ENCODE results near the gene IRF1. TPM values are rescaled to one million over a fixed set of nuclear protein-coding genes. Genes with fewer than 3 reads are reported as not detected.
"Not testable (repeated sequence)": the region's sequence is repeated elsewhere in the genome, so short reads cannot be mapped to it uniquely, and the experiment has no call there.

The IRF1 gene
- total RNA-seq, 5 donors from 2014 or later (not counting 1 experiment from before 2014, with no cell fraction given), result 167 to 859 (median 252) TPM

DNA sequence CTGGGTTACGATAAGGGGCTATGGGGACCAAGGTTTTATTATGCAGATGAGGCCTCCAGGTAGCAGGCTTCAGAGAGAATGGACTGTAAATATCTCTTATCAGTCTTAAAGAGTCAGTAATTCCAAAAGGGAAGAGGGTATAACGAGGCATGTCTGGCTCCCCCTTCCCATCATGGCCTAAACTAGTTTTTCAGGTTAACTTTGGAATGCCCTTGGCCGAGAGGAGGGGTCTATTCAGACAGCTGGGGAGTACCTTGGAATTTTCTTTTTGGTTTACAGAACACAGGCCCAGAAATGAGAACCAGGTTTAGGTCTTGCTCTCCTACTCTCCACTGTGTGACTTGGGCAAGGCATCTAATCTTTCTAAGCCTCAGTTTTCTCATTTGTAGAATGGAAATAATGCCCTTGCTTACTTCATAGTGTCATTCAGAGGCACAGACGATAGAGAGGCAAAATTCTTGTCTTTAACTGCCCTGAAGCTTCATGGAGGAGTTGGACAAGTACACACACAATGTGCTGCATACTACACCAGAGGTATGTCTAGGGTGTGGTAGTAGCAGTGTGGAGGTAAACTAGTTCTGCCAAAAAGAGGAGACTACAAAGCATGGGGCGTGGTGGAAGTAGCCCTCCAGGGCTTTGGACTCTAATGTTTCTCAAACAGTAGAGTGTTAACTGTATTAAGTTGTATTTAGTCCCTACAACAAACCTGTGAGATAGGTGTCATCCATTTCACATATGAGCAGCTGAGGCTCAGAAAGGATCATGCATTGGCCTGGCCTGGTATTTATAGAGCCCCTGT, 45.5 kb downstream of the IRF1 start:
- POLR2A ChIA-PET, result interaction anchor here in 1 of 2 donors (0.5 kb wide), 1 partner anchor 34 kb away, joined by 3 read pairs; no protein-coding TSS in a partner anchor
- Histone ChIP-seq H3K27ac (ENCODE audit: low read length) (peak overlapping the region; percentile 26), H3K27me3 (replicated peaks in 1 of 2; ENCODE audit: control insufficient read depth in 2 of 2, extremely low read depth in 1 of 2, insufficient read depth in 2 of 2, low read length in 1 of 2) (no peaks in the 10 kb centered on the region), H3K4me3 (ENCODE audit: control insufficient read depth in 1 of 2, extremely low read depth in 1 of 2, low read length in 1 of 2) (no peak overlapping the region), H3K9me3 (no peaks in the 10 kb centered on the region), H3K4me1 (ENCODE audit: control insufficient read depth in 1 of 2, extremely low read depth in 1 of 2, insufficient read depth in 2 of 2, low read length in 2 of 2) (peaks cover 12 to 82% of the 10 kb centered on the region in 2 experiments), H3K36me3 (ENCODE audit: control insufficient read depth in 2 of 2, extremely low read depth in 1 of 2, insufficient read depth in 1 of 2, low read length in 1 of 2) (peaks cover 3 to 37% of the 10 kb centered on the region in 2 donors)
- Mint-ChIP-seq H3K27ac (peak overlapping the region; percentile 73 to 80), H3K4me3 (no peak overlapping the region), H3K9me3 (no peaks in the 10 kb centered on the region), H3K36me3 (peaks cover 41% of the 10 kb centered on the region), H3K4me1 (peaks cover 86 to 94% (median 87%) of the 10 kb centered on the region in 3 donors), H3K27me3 (no peaks in the 10 kb centered on the region)
- ATAC-seq (replicated peaks in 1 of 4) (no peak), DNase-seq (no peak)
- CTCF ChIA-PET, result no interaction called here
- WGBS (ENCODE audit: insufficient coverage), result 100% methylated on average over 1 of the region's 5 CpGs

- H3K36me3 ChIP-seq (ENCODE audit: control insufficient read depth in 2 of 2, extremely low read depth in 1 of 2, insufficient read depth in 1 of 2, low read length in 1 of 2), result peaks cover 0 to 28% of the 10 kb centered on the region in 2 donors
- no peak overlapping the region for H3K4me3 ChIP-seq (ENCODE audit: control insufficient read depth in 1 of 2, extremely low read depth in 1 of 2, low read length in 1 of 2)
- H3K27ac Mint-ChIP-seq, result peak overlapping the region; percentile 73 to 80
- ChIA-PET POLR2A (no interaction called here), CTCF (no interaction called here)
- no peaks in the 10 kb centered on the region for H3K9me3 ChIP-seq
- WGBS (ENCODE audit: insufficient coverage), result 76% methylated on average over 5 of the region's 7 CpGs
- H3K4me1 Mint-ChIP-seq, result peaks cover 93 to 98% (median 95%) of the 10 kb centered on the region in 3 donors
- peaks cover 33% of the 10 kb centered on the region for H3K36me3 Mint-ChIP-seq
- no peaks in the 10 kb centered on the region for H3K27me3 ChIP-seq (replicated peaks in 1 of 2; ENCODE audit: control insufficient read depth in 2 of 2, extremely low read depth in 1 of 2, insufficient read depth in 2 of 2, low read length in 1 of 2)
- ATAC-seq (replicated peaks in 1 of 4), result peak in 2 of 4 experiments; percentile 28
- no peak overlapping the region for H3K27ac ChIP-seq (ENCODE audit: low read length)
- DNase-seq, result no peak
- no peak overlapping the region for H3K4me3 Mint-ChIP-seq
- no peaks in the 10 kb centered on the region for H3K9me3 Mint-ChIP-seq
- H3K4me1 ChIP-seq (ENCODE audit: control insufficient read depth in 1 of 2, extremely low read depth in 1 of 2, insufficient read depth in 2 of 2, low read length in 2 of 2), result peaks cover 20 to 82% of the 10 kb centered on the region in 2 experiments
- H3K27me3 Mint-ChIP-seq, result no peaks in the 10 kb centered on the region
These were observed 46.5 kb downstream of the IRF1 start for GRCh38 chr5:132444061-132444460.

DNA sequence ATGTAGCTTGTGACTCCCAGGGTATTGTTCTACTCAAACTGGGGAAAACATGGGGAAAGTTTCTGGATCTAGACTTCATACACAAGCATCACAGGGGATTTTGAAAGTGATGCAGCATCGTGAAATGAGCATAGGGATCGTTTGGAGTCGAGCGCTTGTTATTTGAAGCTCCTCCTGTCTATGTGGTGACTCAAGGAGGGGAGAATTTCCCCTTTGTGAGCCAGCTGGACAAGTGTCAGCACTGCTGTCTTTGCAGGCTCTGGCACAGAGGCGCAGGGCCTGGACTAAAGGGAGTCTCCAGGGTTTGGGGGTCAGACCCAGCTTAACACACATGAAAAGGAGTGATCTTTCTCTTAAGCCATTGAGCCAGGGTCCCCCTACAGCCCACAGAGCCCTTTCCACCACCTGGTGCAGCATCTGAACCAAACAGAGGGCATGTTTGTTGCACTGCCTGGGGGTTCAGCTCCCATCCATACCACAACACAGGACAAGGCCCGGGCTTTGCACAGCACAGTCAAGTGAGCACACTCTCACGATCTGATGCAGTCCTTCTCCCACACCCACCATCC, 51.0 kb downstream of the IRF1 start:
- peaks cover 88 to 96% (median 93%) of the 10 kb centered on the region in 3 donors for H3K4me1 Mint-ChIP-seq

GRCh38 chr5:132438917-132439316, 51.7 kb downstream of the IRF1 start:
- Histone ChIP-seq H3K27ac (ENCODE audit: low read length) (peak overlapping the region; percentile 58), H3K4me3 (ENCODE audit: control insufficient read depth in 1 of 2, extremely low read depth in 1 of 2, low read length in 1 of 2) (no peak overlapping the region), H3K9me3 (no peaks in the 10 kb centered on the region), H3K36me3 (ENCODE audit: control insufficient read depth in 2 of 2, extremely low read depth in 1 of 2, insufficient read depth in 1 of 2, low read length in 1 of 2) (peaks cover 0 to 11% of the 10 kb centered on the region in 2 donors), H3K4me1 (ENCODE audit: control insufficient read depth in 1 of 2, extremely low read depth in 1 of 2, insufficient read depth in 2 of 2, low read length in 2 of 2) (peaks cover 36 to 88% of the 10 kb centered on the region in 2 experiments), H3K27me3 (replicated peaks in 1 of 2; ENCODE audit: control insufficient read depth in 2 of 2, extremely low read depth in 1 of 2, insufficient read depth in 2 of 2, low read length in 1 of 2) (no peaks in the 10 kb centered on the region)
- H3K4me1 Mint-ChIP-seq, result peaks cover 88 to 96% (median 93%) of the 10 kb centered on the region in 3 donors
- H3K4me3 Mint-ChIP-seq, result peak overlapping the region in 2 of 3 donors; percentile 34
- peak overlapping the region; percentile 91 to 93 for H3K27ac Mint-ChIP-seq
- H3K36me3 Mint-ChIP-seq, result peaks cover 29% of the 10 kb centered on the region
- ChIA-PET POLR2A (interaction anchor here (0.8 to 2.3 kb wide), 3 partner anchors 8 to 52 kb away, joined by 3 to 16 read pairs (median 3); partner anchors contain the start of gene IRF1 (in 1 of the 2)), CTCF (interaction anchor here (0.5 to 3.4 kb wide), 10 partner anchors 8 to 52 kb away, joined by 3 to 17 read pairs (median 4); partner anchors contain the start of gene IRF1 (in 1 of the 2))
- WGBS (ENCODE audit: insufficient coverage), result no CpG with 5 or more reads among the region's 4 CpGs
- H3K27me3 Mint-ChIP-seq, result no peaks in the 10 kb centered on the region
- DNase-seq, result peak in 1 of 35 experiments; percentile 13
- H3K9me3 Mint-ChIP-seq, result no peaks in the 10 kb centered on the region
- ATAC-seq (replicated peaks in 1 of 4), result no peak

More for the DNA sequence above, 51.0 kb downstream of the IRF1 start:
- H3K27ac Mint-ChIP-seq, result peak overlapping the region; percentile 91 to 93
- no peaks in the 10 kb centered on the region for H3K27me3 Mint-ChIP-seq
- no peak overlapping the region for H3K4me3 ChIP-seq (ENCODE audit: control insufficient read depth in 1 of 2, extremely low read depth in 1 of 2, low read length in 1 of 2)
- peaks cover 23% of the 10 kb centered on the region for H3K36me3 Mint-ChIP-seq
- peaks cover 34 to 89% of the 10 kb centered on the region in 2 experiments for H3K4me1 ChIP-seq (ENCODE audit: control insufficient read depth in 1 of 2, extremely low read depth in 1 of 2, insufficient read depth in 2 of 2, low read length in 2 of 2)
- ATAC-seq (replicated peaks in 1 of 4), result no peak
- POLR2A ChIA-PET, result interaction anchor here (0.6 to 2.3 kb wide), 5 partner anchors 8 to 51 kb away, joined by 3 to 16 read pairs (median 4); partner anchors contain the start of gene IRF1 (in 1 of the 2)
- CTCF ChIA-PET, result interaction anchor here (0.5 to 3.4 kb wide), 8 partner anchors 8 to 53 kb away, joined by 3 to 17 read pairs (median 5); partner anchors contain the start of gene IRF1 (in 1 of the 2)
- no peaks in the 10 kb centered on the region for H3K27me3 ChIP-seq (replicated peaks in 1 of 2; ENCODE audit: control insufficient read depth in 2 of 2, extremely low read depth in 1 of 2, insufficient read depth in 2 of 2, low read length in 1 of 2)
- WGBS (ENCODE audit: insufficient coverage), result 58% methylated on average over 5 of the region's 7 CpGs
- H3K4me3 Mint-ChIP-seq, result peak overlapping the region in 1 of 3 donors; percentile 34
- DNase-seq, result peak in 1 of 35 experiments; percentile 13
- H3K9me3 ChIP-seq, result no peaks in the 10 kb centered on the region
- H3K27ac ChIP-seq (ENCODE audit: low read length), result peak overlapping the region; percentile 58
- H3K36me3 ChIP-seq (ENCODE audit: control insufficient read depth in 2 of 2, extremely low read depth in 1 of 2, insufficient read depth in 1 of 2, low read length in 1 of 2), result peaks cover 0 to 10% of the 10 kb centered on the region in 2 donors
- no peaks in the 10 kb centered on the region for H3K9me3 Mint-ChIP-seq

DNA sequence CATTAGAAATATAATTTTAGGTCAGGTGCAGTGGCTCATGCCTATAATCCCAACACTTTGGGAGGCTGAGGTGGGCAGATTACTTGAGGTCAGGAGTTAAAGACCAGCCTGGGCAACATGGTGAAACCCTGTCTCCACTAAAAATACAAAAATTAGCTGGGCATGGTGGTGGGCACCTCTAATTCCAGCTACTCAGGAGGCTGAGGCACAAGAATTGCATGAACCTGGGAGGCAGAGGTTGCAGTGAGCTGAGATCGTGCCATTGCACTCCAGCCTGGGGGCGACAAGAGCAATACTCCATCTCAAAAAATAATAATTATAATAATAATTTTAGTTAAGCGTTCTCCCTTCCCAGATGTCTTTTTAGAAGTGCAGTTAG, 52.3 kb downstream of the IRF1 start:
- not testable (repeated sequence) for DNase-seq; H3K4me3 ChIP-seq (ENCODE audit: control insufficient read depth in 1 of 2, extremely low read depth in 1 of 2, low read length in 1 of 2); ATAC-seq (replicated peaks in 1 of 4); H3K27me3 ChIP-seq (replicated peaks in 1 of 2; ENCODE audit: control insufficient read depth in 2 of 2, extremely low read depth in 1 of 2, insufficient read depth in 2 of 2, low read length in 1 of 2); H3K9me3 ChIP-seq; H3K9me3 Mint-ChIP-seq; H3K27me3 Mint-ChIP-seq
- peaks cover 28% of the 10 kb centered on the region for H3K36me3 Mint-ChIP-seq
- CTCF ChIA-PET, result interaction anchor here in 1 of 2 donors (0.7 to 3.4 kb wide), 10 partner anchors 9 to 41 kb away, joined by 3 to 17 read pairs (median 4); no protein-coding TSS in a partner anchor
- peak overlapping the region; percentile 92 to 93 for H3K27ac Mint-ChIP-seq
- Histone ChIP-seq H3K36me3 (ENCODE audit: control insufficient read depth in 2 of 2, extremely low read depth in 1 of 2, insufficient read depth in 1 of 2, low read length in 1 of 2) (peaks cover 0 to 11% of the 10 kb centered on the region in 2 donors), H3K4me1 (ENCODE audit: control insufficient read depth in 1 of 2, extremely low read depth in 1 of 2, insufficient read depth in 2 of 2, low read length in 2 of 2) (peaks cover 36 to 82% of the 10 kb centered on the region in 2 experiments), H3K27ac (ENCODE audit: low read length) (peak overlapping the region; percentile 58)
- POLR2A ChIA-PET, result interaction anchor here (0.6 to 2.3 kb wide), 5 partner anchors 9 to 776 kb away, joined by 3 to 16 read pairs (median 3); partner anchors contain the start of gene IRF1 (in 1 of the 2)
- WGBS (ENCODE audit: insufficient coverage), result no CpG with 5 or more reads among the region's 3 CpGs
- H3K4me1 Mint-ChIP-seq, result peaks cover 88 to 92% (median 91%) of the 10 kb centered on the region in 3 donors
- peak overlapping the region in 2 of 3 donors; percentile 4 to 68 for H3K4me3 Mint-ChIP-seq

Measured in T-cell (primary cell).